NB4 (cell line): ENCODE data around the gene AMTN.

Source experiments
- CTCF ChIP-seq: IDR thresholded peaks from one replicate; pipeline ENCODE4 v1.5.1; 2012; ENCODE audit warnings: low read depth, low read length
- MAX ChIP-seq: IDR thresholded peaks from 2 replicates; pipeline ENCODE4 v1.6.1; 2011; ENCODE audit warnings: low read depth, low read length
- POLR2A ChIP-seq: IDR thresholded peaks from 2 replicates; pipeline ENCODE4 v1.6.1; 2011; ENCODE audit warnings: mild to moderate bottlenecking; ENCODE audit not compliant: insufficient read length; ENCODE audit errors: extremely low read depth

- TF ChIP-seq POLR2A (no peak), CTCF (peak; percentile 71), MAX (no peak)
These were observed 41.0 kb downstream of the AMTN start for GRCh38 chr4:70559211-70559830.
